BE2C (cell line): ENCODE measurements around the gene LBP.
"Not testable (repeated sequence)": the region's sequence is repeated elsewhere in the genome, so short reads cannot be mapped to it uniquely, and the experiment has no call there.

Source experiments
- DNase-seq: peaks from one replicate; pipeline ENCODE4 v3.0.0-alpha.2; 2020
- H3K27me3 ChIP-seq: fragments of 250-450 bp; sonication (Bioruptor Pico); 2 replicates; pipeline ENCODE4 v1.5.1; 2020; ENCODE audit warnings: mild to moderate bottlenecking
- H3K36me3 ChIP-seq: fragments of 250-450 bp; sonication (Bioruptor Pico); 2 replicates; pipeline ENCODE4 v1.5.1; 2020; ENCODE audit warnings: mild to moderate bottlenecking
- H3K4me1 ChIP-seq: fragments of 250-450 bp; sonication (Bioruptor Pico); 2 replicates; pipeline ENCODE4 v1.5.1; 2020
- H3K4me3 ChIP-seq: 2 replicates; pipeline ENCODE4 v1.5.1; 2011; ENCODE audit warnings: low read depth, low read length
- H3K9me3 ChIP-seq: fragments of 250-450 bp; sonication (Bioruptor Pico); 2 replicates; pipeline ENCODE4 v1.5.1; 2020
- CTCF ChIP-seq: IDR thresholded peaks from 2 replicates; pipeline ENCODE4 v1.5.1; 2012; ENCODE audit warnings: mild to moderate bottlenecking, low read depth, low read length

LBP gene

GRCh38 chr20:38386004-38386403 lies 39.7 kb downstream of the LBP start:
- DNase-seq, result no peak
- Histone ChIP-seq H3K4me3 (no peak overlapping the region), H3K4me1 (no peaks in the 10 kb centered on the region), H3K36me3 (no peaks in the 10 kb centered on the region), H3K27me3 (no peaks in the 10 kb centered on the region), H3K9me3 (no peaks in the 10 kb centered on the region)
- TF ChIP-seq CTCF, result no peak

- H3K36me3 ChIP-seq, result no peaks in the 10 kb centered on the region
- H3K4me3 ChIP-seq, result no peak overlapping the region
- H3K27me3 ChIP-seq, result no peaks in the 10 kb centered on the region
- H3K4me1 ChIP-seq, result no peaks in the 10 kb centered on the region
- no peaks in the 10 kb centered on the region for H3K9me3 ChIP-seq
- no peak for TF ChIP-seq CTCF
- no peak for DNase-seq
Measured at GRCh38 chr20:38386851-38387250, 40.6 kb downstream of the LBP start.

- no peaks in the 10 kb centered on the region for H3K9me3 ChIP-seq
- no peak for DNase-seq
- no peak for TF ChIP-seq CTCF
- no peaks in the 10 kb centered on the region for H3K27me3 ChIP-seq
- H3K4me1 ChIP-seq, result no peaks in the 10 kb centered on the region
- no peak overlapping the region for H3K4me3 ChIP-seq
- H3K36me3 ChIP-seq, result no peaks in the 10 kb centered on the region
Measured at GRCh38 chr20:38387953-38388352, 41.7 kb downstream of the LBP start.

GRCh38 chr20:38392356-38392755 lies 46.1 kb downstream of the LBP start:
- H3K27me3 ChIP-seq, result no peaks in the 10 kb centered on the region
- no peaks in the 10 kb centered on the region for H3K9me3 ChIP-seq
- H3K4me3 ChIP-seq, result no peak overlapping the region
- no peak for TF ChIP-seq CTCF
- no peak for DNase-seq
- H3K4me1 ChIP-seq, result no peaks in the 10 kb centered on the region
- no peaks in the 10 kb centered on the region for H3K36me3 ChIP-seq

- Histone ChIP-seq H3K4me3 (no peak overlapping the region), H3K9me3 (no peaks in the 10 kb centered on the region), H3K36me3 (no peaks in the 10 kb centered on the region), H3K4me1 (no peaks in the 10 kb centered on the region), H3K27me3 (no peaks in the 10 kb centered on the region)
- DNase-seq, result peak; percentile 21
- TF ChIP-seq CTCF, result no peak
Measured at GRCh38 chr20:38393259-38393658, 47.0 kb downstream of the LBP start.

- Histone ChIP-seq H3K4me1 (no peaks in the 10 kb centered on the region), H3K4me3 (no peak overlapping the region), H3K9me3 (no peaks in the 10 kb centered on the region), H3K36me3 (no peaks in the 10 kb centered on the region), H3K27me3 (no peaks in the 10 kb centered on the region)
- DNase-seq, result no peak
- no peak for TF ChIP-seq CTCF
Measured at GRCh38 chr20:38395165-38395564, 48.9 kb downstream of the LBP start.

GRCh38 chr20:38395751-38396395 lies 49.6 kb downstream of the LBP start:
- H3K9me3 ChIP-seq, H3K4me3 ChIP-seq, DNase-seq, H3K4me1 ChIP-seq, H3K36me3 ChIP-seq, H3K27me3 ChIP-seq: not testable (repeated sequence)
